B cell (primary cell): ENCODE measurements around the gene TECTA. TPM values are rescaled to one million over a fixed set of nuclear protein-coding genes. Genes with fewer than 3 reads are reported as not detected.

Source experiments
- ATAC-seq: fragments of 200-7000 bp; cut with Tn5 transposase; one replicate; pipeline ENCODE4 v1.10.0; 2021; ENCODE audit warnings: low read depth, mild to moderate bottlenecking, moderate number of reproducible peaks, moderate library complexity
- CTCF ChIA-PET: fragments of 350-600 bp; sonication (Branson Sonifier 250); formaldehyde crosslinking; loops from one replicate; lab custom pipeline; 2021; ENCODE audit warnings: antibody characterized with exemption, inconsistent platforms; lab: Charles Lee
- POLR2A ChIA-PET: fragments of 350-600 bp; sonication (Branson Sonifier 250); formaldehyde crosslinking; loops from one replicate; lab custom pipeline; 2021; ENCODE audit warnings: antibody characterized with exemption; lab: Charles Lee
- DNase-seq: peaks from one replicate; pipeline ENCODE4 v3.0.0; 2013
- H2AFZ ChIP-seq: 2 replicates; pipeline ENCODE4 v1.6.1; 2012; ENCODE audit warnings: mild to moderate bottlenecking, low read depth, low read length; ENCODE audit not compliant: insufficient read depth, poor library complexity, severe bottlenecking
- H3K27ac ChIP-seq, 2 donors: 1 replicate in 1 of 2; 2 replicates in 1 of 2; pipeline ENCODE4 v1.5.1; 2012 to 2013; ENCODE audit warnings: low read length in 2 of 2, mild to moderate bottlenecking in 2 of 2, moderate library complexity in 1 of 2
- H3K27me3 ChIP-seq, 4 experiments: fragments of 200-600 bp in 1 of 4; sonication (generic) in 1 of 4; replicated peaks in 1 of 4; 1 replicate in 2 of 4; 2 replicates in 2 of 4; pipeline versions ENCODE4 v1.6.1 to v1.7.0; 2013 to 2016; ENCODE audit warnings: low read length in 3 of 4, mild to moderate bottlenecking in 2 of 4, mixed read lengths in 1 of 4, moderate library complexity in 1 of 4; ENCODE audit not compliant: insufficient read depth in 4 of 4, control insufficient read depth in 3 of 4; ENCODE audit errors: control extremely low read depth in 1 of 4
- H3K36me3 ChIP-seq, 2 experiments: replicated peaks in 1 of 2; 1 replicate in 1 of 2; 2 replicates in 1 of 2; pipeline versions ENCODE4 v1.6.1 to v1.7.1; 2013; ENCODE audit warnings: low read length in 1 of 2; ENCODE audit not compliant: insufficient read depth in 2 of 2, control insufficient read depth in 1 of 2; ENCODE audit errors: control extremely low read depth in 1 of 2, extremely low read depth in 1 of 2
- H3K4me1 ChIP-seq, 2 donors: fragments of 200-600 bp in 1 of 2; sonication (generic) in 1 of 2; 1 replicate in 1 of 2; 2 replicates in 1 of 2; pipeline versions ENCODE4 v1.5.1 to v1.6.1; 2013 to 2017; ENCODE audit warnings: low read length in 2 of 2; ENCODE audit not compliant: control insufficient read depth in 2 of 2, insufficient read depth in 2 of 2
- H3K4me2 ChIP-seq: replicated peaks from 2 replicates; pipeline ENCODE3; 2012; ENCODE audit warnings: mild to moderate bottlenecking, low read depth, low read length; ENCODE audit not compliant: poor library complexity, severe bottlenecking
- H3K4me3 ChIP-seq, 5 experiments: fragments of 200-600 bp in 1 of 5; sonication (generic) in 1 of 5; 1 replicate in 3 of 5; 2 replicates in 2 of 5; pipeline versions ENCODE4 v1.5.1 to v1.7.0; 2011 to 2016; ENCODE audit warnings: low read length in 4 of 5, mild to moderate bottlenecking in 4 of 5, low read depth in 2 of 5, control low read depth in 1 of 5, moderate library complexity in 1 of 5; ENCODE audit not compliant: insufficient read depth in 1 of 5; ENCODE audit errors: control extremely low read depth in 1 of 5, extremely low read depth in 1 of 5
- H3K79me2 ChIP-seq: fragments of 200-600 bp; sonication (generic); one replicate; pipeline ENCODE4 v1.6.0; 2016; ENCODE audit warnings: low read length; ENCODE audit not compliant: control insufficient read depth, insufficient read depth
- H3K9ac ChIP-seq: fragments of 200-600 bp; sonication (generic); 2 replicates; pipeline ENCODE4 v1.6.1; 2017; ENCODE audit warnings: mild to moderate bottlenecking, low read length, moderate library complexity
- H3K9me3 ChIP-seq, 3 donors: one replicate each; pipeline versions ENCODE4 v1.6.1 to v1.7.1; 2013; ENCODE audit warnings: low read length in 2 of 3; ENCODE audit not compliant: control insufficient read depth in 2 of 3, insufficient read depth in 1 of 3; ENCODE audit errors: control extremely low read depth in 1 of 3
- H4K20me1 ChIP-seq: 2 replicates; pipeline ENCODE4 v1.6.0; 2012; ENCODE audit warnings: mild to moderate bottlenecking, low read length; ENCODE audit not compliant: insufficient read depth, control insufficient read depth, poor library complexity, severe bottlenecking
- H3K27ac Mint-ChIP-seq: one replicate; pipeline ENCODE4 v1.8.0; 2021; ENCODE audit warnings: mixed read lengths
- H3K27me3 Mint-ChIP-seq: one replicate; pipeline ENCODE4 v1.8.0; 2021; ENCODE audit warnings: mixed read lengths
- H3K4me1 Mint-ChIP-seq: one replicate; pipeline ENCODE4 v1.8.0; 2021; ENCODE audit warnings: mixed read lengths
- H3K4me3 Mint-ChIP-seq: one replicate; pipeline ENCODE4 v1.8.0; 2021; ENCODE audit warnings: mixed read lengths
- H3K9me3 Mint-ChIP-seq: one replicate; pipeline ENCODE4 v1.8.0; 2022; ENCODE audit warnings: mixed read lengths; ENCODE audit not compliant: insufficient read depth
- EZH2 ChIP-seq: IDR thresholded peaks from 2 replicates; pipeline ENCODE4 v1.6.1; 2012; ENCODE audit warnings: borderline replicate concordance, low read depth, mild to moderate bottlenecking, moderate library complexity, low read length; ENCODE audit not compliant: insufficient read depth, poor library complexity, severe bottlenecking
- WGBS: methylation state at CpG from one replicate; pipeline ENCODE4 v1.1.5; 2013; ENCODE audit warnings: missing lambda C conversion rate; ENCODE audit not compliant: insufficient coverage; 5-methylcytosine and 5-hydroxymethylcytosine counted together
- intact Hi-C: fragments of 100-400 bp; cut with micrococcal nuclease; formaldehyde crosslinking; loops from one replicate; pipeline ENCODE4 v1.10.0; 2022
- polyA plus RNA-seq: library from polyadenylated mRNA; depleted of rRNA; stranded (reverse); fragments of >200 nt; gene quantifications from 2 replicates; pipeline ENCODE4 v1.2.3, GENCODE V29; 2012
- total RNA-seq, 2 donors: library from RNA; stranded (reverse); fragments of 120-200 nt in 1 of 2; gene quantifications; 1 replicate in 1 of 2; 2 replicates in 1 of 2; pipeline versions ENCODE4 v1.2.3 to v1.2.4, GENCODE V29; 2013 to 2022
- TF ChIP-seq, protein P1 (sequence below): fragments of 200-600 bp; IDR thresholded peaks from one replicate; pipeline ENCODE4 v1.8.0; 2022; ENCODE audit warnings: antibody characterized with exemption, mild to moderate bottlenecking

Gene TECTA
- total and polyA plus RNA-seq, 2 donors (not counting 1 experiment from before 2014, with no cell fraction given) = 0.47 to 0.51 TPM

- Histone ChIP-seq H4K20me1 (no peaks in the 10 kb centered on the region), H3K4me3 (no peak overlapping the region), H3K36me3 (peaks cover 2 to 36% of the 10 kb centered on the region in 2 experiments), H3K4me2 (no peak overlapping the region), H3K27me3 (no peaks in the 10 kb centered on the region), H3K27ac (no peak overlapping the region), H3K4me1 (no peaks in the 10 kb centered on the region), H3K79me2 (no peaks in the 10 kb centered on the region), H3K9ac (no peak overlapping the region), H3K9me3 (no peaks in the 10 kb centered on the region), H2AFZ (no peak overlapping the region)
- intact Hi-C loops = no loop called here
- DNase-seq = no peak
- H3K9me3 Mint-ChIP-seq = no peaks in the 10 kb centered on the region
- CTCF ChIA-PET = interaction anchor here (1.0 kb wide), 1 partner anchor 9 kb away, joined by 5 read pairs; no protein-coding TSS in a partner anchor
- TF ChIP-seq EZH2 = no peak
- TF ChIP-seq, protein P1, sequence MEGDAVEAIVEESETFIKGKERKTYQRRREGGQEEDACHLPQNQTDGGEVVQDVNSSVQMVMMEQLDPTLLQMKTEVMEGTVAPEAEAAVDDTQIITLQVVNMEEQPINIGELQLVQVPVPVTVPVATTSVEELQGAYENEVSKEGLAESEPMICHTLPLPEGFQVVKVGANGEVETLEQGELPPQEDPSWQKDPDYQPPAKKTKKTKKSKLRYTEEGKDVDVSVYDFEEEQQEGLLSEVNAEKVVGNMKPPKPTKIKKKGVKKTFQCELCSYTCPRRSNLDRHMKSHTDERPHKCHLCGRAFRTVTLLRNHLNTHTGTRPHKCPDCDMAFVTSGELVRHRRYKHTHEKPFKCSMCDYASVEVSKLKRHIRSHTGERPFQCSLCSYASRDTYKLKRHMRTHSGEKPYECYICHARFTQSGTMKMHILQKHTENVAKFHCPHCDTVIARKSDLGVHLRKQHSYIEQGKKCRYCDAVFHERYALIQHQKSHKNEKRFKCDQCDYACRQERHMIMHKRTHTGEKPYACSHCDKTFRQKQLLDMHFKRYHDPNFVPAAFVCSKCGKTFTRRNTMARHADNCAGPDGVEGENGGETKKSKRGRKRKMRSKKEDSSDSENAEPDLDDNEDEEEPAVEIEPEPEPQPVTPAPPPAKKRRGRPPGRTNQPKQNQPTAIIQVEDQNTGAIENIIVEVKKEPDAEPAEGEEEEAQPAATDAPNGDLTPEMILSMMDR = no peak
- no peak overlapping the region for H3K27ac Mint-ChIP-seq
- H3K27me3 Mint-ChIP-seq = no peaks in the 10 kb centered on the region
- no peak for ATAC-seq
- POLR2A ChIA-PET = no interaction called here
- H3K4me1 Mint-ChIP-seq = no peaks in the 10 kb centered on the region
- H3K4me3 Mint-ChIP-seq = no peak overlapping the region
- WGBS = 100% methylated on average over 1 of the region's 3 CpGs
These were observed 46.0 kb upstream of the TECTA start for GRCh38 chr11:121055076-121055475.

GRCh38 chr11:121057922-121058321, 43.1 kb upstream of the TECTA start:
- Histone ChIP-seq H2AFZ (no peak overlapping the region), H3K9me3 (no peaks in the 10 kb centered on the region), H3K27me3 (no peaks in the 10 kb centered on the region), H3K4me1 (no peaks in the 10 kb centered on the region), H3K36me3 (peaks cover 2 to 38% of the 10 kb centered on the region in 2 experiments), H3K27ac (no peak overlapping the region), H3K4me2 (no peak overlapping the region), H3K4me3 (no peak overlapping the region), H3K9ac (no peak overlapping the region), H4K20me1 (no peaks in the 10 kb centered on the region), H3K79me2 (no peaks in the 10 kb centered on the region)
- DNase-seq (no peak), ATAC-seq (no peak)
- Mint-ChIP-seq H3K4me1 (no peaks in the 10 kb centered on the region), H3K27ac (no peak overlapping the region), H3K27me3 (no peaks in the 10 kb centered on the region), H3K4me3 (no peak overlapping the region), H3K9me3 (no peaks in the 10 kb centered on the region)
- TF ChIP-seq, protein P1 = no peak
- no peak for TF ChIP-seq EZH2
- no CpG with 5 or more reads among the region's 4 CpGs for WGBS
- ChIA-PET CTCF (no interaction called here), POLR2A (no interaction called here)
- intact Hi-C loops = no loop called here
